Lower leg skin (tissue), 3 donors: ENCODE measurements around the gene MRPL54.

ENCODE experiments used
- CTCF ChIP-seq, 3 donors: fragments of 450-650 bp; IDR thresholded peaks; one replicate each; pipeline ENCODE4 v1.5.1; 2016; ENCODE audit warnings: antibody characterized with exemption in 3 of 3, mild to moderate bottlenecking in 3 of 3, moderate library complexity in 2 of 3
- POLR2A ChIP-seq, 2 donors: fragments of 450-650 bp; IDR thresholded peaks; one replicate each; pipeline ENCODE4 v1.6.1; 2016 to 2017; ENCODE audit warnings: antibody characterized with exemption in 2 of 2, mild to moderate bottlenecking in 1 of 2, moderate library complexity in 1 of 2

- TF ChIP-seq CTCF (IDR thresholded peaks at IDR 0.05) (no peak), POLR2A (IDR thresholded peaks at IDR 0.05) (no peak)
Observed at GRCh38 chr19:3805859-3806258, 43.4 kb downstream of the MRPL54 start.
